ENCODE measurements around the gene NCAM1. TPM values are rescaled to one million over a fixed set of nuclear protein-coding genes. Genes with fewer than 3 reads are reported as not detected.

Gene NCAM1
- total and polyA plus RNA-seq, 2 experiments from 2014 or later: 0.76 to 1.6 TPM

DNA sequence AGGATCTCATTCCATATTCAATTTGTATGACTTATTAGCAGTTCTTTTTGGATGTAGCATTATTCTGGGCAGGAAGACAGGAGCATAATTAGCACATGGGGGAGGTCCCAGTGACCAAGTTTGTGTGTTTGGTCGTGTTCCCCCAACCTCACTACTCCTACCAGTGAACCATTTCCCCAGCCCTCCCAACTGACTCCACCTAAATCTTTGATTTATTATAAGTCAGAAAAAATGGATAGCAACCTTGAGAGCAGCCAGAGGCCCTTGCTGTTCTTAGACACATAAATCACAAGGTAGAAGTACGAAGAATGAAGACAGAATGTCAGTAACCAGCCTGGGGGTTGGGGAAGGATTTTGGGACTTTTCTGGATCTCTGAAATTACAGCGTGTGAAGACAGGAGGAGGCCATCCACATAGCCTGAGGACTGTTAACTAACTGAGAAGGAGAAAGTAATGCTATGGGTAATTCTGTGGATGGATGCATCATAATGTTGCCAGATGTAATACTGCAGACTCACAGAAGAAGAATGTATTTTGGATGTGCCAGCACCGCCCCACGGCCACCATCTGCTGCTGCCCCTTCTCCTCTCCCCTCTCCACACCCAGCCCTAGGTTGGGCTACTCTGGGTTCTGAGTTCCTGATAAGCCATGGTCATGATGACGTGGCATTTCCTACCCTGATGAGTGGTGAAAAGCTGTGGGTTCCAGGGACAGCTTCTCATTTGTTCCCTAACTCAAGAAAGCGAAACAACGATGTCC is 228.9 kb downstream of the NCAM1 start:
- no peak overlapping the region for H3K27ac Mint-ChIP-seq
- H3K27me3 Mint-ChIP-seq (ENCODE audit: insufficient read depth, low read depth, poor library complexity): peaks cover 3% of the 10 kb centered on the region
- no peaks in the 10 kb centered on the region for H3K36me3 ChIP-seq (ENCODE audit: insufficient read depth)
- H3K36me3 Mint-ChIP-seq (ENCODE audit: low read depth): no peaks in the 10 kb centered on the region
- H3K9me2 ChIP-seq (ENCODE audit: insufficient read depth): no peaks in the 10 kb centered on the region
- H3K27me3 ChIP-seq (ENCODE audit: insufficient read depth): no peaks in the 10 kb centered on the region
- ATAC-seq: no peak
- H3K27ac ChIP-seq (ENCODE audit: low read depth): no peak overlapping the region
- H4K20me1 ChIP-seq (replicated peaks; ENCODE audit: insufficient read depth): no peaks in the 10 kb centered on the region
- no peak overlapping the region for H3K4me3 Mint-ChIP-seq
- H3K4me1 ChIP-seq (ENCODE audit: insufficient read depth): peaks cover 10% of the 10 kb centered on the region; the same call in 1 of the 2 replicates
- DNase-seq (ENCODE audit: low spot score): no peak
- no peak overlapping the region for H3K4me3 ChIP-seq
- no peaks in the 10 kb centered on the region for H3K79me2 ChIP-seq (replicated peaks; ENCODE audit: insufficient read depth)
- TF ChIP-seq NANOG (IDR thresholded peaks at IDR 0.05; ENCODE audit: borderline replicate concordance) (no peak), ZNF331 (CRISPR knock-in tag; IDR thresholded peaks at IDR 0.05; ENCODE audit: low read depth) (no peak), STAT1 (IDR thresholded peaks at IDR 0.05; ENCODE audit: unreplicated experiment) (no peak), CREB1 (CRISPR knock-in tag; IDR thresholded peaks at IDR 0.05; ENCODE audit: low read depth) (no peak), JUNB (IDR thresholded peaks at IDR 0.05; ENCODE audit: unreplicated experiment) (no peak), POLR2AphosphoS5 (IDR thresholded peaks at IDR 0.05; ENCODE audit: low read depth) (no peak), EZH2phosphoT487 (IDR thresholded peaks at IDR 0.05; ENCODE audit: unreplicated experiment) (no peak), ZNF114 (CRISPR knock-in tag; IDR thresholded peaks at IDR 0.05) (no peak), EZH2 (IDR thresholded peaks at IDR 0.05; ENCODE audit: low read depth, unreplicated experiment) (no peak)
- TF ChIP-seq, protein P1, sequence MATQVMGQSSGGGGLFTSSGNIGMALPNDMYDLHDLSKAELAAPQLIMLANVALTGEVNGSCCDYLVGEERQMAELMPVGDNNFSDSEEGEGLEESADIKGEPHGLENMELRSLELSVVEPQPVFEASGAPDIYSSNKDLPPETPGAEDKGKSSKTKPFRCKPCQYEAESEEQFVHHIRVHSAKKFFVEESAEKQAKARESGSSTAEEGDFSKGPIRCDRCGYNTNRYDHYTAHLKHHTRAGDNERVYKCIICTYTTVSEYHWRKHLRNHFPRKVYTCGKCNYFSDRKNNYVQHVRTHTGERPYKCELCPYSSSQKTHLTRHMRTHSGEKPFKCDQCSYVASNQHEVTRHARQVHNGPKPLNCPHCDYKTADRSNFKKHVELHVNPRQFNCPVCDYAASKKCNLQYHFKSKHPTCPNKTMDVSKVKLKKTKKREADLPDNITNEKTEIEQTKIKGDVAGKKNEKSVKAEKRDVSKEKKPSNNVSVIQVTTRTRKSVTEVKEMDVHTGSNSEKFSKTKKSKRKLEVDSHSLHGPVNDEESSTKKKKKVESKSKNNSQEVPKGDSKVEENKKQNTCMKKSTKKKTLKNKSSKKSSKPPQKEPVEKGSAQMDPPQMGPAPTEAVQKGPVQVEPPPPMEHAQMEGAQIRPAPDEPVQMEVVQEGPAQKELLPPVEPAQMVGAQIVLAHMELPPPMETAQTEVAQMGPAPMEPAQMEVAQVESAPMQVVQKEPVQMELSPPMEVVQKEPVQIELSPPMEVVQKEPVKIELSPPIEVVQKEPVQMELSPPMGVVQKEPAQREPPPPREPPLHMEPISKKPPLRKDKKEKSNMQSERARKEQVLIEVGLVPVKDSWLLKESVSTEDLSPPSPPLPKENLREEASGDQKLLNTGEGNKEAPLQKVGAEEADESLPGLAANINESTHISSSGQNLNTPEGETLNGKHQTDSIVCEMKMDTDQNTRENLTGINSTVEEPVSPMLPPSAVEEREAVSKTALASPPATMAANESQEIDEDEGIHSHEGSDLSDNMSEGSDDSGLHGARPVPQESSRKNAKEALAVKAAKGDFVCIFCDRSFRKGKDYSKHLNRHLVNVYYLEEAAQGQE (IDR thresholded peaks at IDR 0.05; ENCODE audit: unreplicated experiment): no peak
- TF ChIP-seq, protein P2, sequence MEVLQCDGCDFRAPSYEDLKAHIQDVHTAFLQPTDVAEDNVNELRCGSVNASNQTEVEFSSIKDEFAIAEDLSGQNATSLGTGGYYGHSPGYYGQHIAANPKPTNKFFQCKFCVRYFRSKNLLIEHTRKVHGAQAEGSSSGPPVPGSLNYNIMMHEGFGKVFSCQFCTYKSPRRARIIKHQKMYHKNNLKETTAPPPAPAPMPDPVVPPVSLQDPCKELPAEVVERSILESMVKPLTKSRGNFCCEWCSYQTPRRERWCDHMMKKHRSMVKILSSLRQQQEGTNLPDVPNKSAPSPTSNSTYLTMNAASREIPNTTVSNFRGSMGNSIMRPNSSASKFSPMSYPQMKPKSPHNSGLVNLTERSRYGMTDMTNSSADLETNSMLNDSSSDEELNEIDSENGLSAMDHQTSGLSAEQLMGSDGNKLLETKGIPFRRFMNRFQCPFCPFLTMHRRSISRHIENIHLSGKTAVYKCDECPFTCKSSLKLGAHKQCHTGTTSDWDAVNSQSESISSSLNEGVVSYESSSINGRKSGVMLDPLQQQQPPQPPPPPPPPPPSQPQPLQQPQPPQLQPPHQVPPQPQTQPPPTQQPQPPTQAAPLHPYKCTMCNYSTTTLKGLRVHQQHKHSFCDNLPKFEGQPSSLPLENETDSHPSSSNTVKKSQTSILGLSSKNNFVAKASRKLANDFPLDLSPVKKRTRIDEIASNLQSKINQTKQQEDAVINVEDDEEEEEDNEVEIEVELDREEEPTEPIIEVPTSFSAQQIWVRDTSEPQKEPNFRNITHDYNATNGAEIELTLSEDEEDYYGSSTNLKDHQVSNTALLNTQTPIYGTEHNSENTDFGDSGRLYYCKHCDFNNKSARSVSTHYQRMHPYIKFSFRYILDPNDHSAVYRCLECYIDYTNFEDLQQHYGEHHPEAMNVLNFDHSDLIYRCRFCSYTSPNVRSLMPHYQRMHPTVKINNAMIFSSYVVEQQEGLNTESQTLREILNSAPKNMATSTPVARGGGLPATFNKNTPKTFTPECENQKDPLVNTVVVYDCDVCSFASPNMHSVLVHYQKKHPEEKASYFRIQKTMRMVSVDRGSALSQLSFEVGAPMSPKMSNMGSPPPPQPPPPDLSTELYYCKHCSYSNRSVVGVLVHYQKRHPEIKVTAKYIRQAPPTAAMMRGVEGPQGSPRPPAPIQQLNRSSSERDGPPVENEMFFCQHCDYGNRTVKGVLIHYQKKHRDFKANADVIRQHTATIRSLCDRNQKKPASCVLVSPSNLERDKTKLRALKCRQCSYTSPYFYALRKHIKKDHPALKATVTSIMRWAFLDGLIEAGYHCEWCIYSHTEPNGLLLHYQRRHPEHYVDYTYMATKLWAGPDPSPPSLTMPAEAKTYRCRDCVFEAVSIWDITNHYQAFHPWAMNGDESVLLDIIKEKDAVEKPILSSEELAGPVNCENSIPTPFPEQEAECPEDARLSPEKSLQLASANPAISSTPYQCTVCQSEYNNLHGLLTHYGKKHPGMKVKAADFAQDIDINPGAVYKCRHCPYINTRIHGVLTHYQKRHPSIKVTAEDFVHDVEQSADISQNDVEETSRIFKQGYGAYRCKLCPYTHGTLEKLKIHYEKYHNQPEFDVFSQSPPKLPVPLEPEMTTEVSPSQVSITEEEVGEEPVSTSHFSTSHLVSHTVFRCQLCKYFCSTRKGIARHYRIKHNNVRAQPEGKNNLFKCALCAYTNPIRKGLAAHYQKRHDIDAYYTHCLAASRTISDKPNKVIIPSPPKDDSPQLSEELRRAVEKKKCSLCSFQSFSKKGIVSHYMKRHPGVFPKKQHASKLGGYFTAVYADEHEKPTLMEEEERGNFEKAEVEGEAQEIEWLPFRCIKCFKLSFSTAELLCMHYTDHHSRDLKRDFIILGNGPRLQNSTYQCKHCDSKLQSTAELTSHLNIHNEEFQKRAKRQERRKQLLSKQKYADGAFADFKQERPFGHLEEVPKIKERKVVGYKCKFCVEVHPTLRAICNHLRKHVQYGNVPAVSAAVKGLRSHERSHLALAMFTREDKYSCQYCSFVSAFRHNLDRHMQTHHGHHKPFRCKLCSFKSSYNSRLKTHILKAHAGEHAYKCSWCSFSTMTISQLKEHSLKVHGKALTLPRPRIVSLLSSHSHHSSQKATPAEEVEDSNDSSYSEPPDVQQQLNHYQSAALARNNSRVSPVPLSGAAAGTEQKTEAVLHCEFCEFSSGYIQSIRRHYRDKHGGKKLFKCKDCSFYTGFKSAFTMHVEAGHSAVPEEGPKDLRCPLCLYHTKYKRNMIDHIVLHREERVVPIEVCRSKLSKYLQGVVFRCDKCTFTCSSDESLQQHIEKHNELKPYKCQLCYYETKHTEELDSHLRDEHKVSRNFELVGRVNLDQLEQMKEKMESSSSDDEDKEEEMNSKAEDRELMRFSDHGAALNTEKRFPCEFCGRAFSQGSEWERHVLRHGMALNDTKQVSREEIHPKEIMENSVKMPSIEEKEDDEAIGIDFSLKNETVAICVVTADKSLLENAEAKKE (CRISPR knock-in tag; IDR thresholded peaks at IDR 0.05): no peak
- TF ChIP-seq, protein P3, sequence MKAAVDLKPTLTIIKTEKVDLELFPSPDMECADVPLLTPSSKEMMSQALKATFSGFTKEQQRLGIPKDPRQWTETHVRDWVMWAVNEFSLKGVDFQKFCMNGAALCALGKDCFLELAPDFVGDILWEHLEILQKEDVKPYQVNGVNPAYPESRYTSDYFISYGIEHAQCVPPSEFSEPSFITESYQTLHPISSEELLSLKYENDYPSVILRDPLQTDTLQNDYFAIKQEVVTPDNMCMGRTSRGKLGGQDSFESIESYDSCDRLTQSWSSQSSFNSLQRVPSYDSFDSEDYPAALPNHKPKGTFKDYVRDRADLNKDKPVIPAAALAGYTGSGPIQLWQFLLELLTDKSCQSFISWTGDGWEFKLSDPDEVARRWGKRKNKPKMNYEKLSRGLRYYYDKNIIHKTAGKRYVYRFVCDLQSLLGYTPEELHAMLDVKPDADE (IDR thresholded peaks at IDR 0.05): no peak
- TF ChIP-seq, protein P4, sequence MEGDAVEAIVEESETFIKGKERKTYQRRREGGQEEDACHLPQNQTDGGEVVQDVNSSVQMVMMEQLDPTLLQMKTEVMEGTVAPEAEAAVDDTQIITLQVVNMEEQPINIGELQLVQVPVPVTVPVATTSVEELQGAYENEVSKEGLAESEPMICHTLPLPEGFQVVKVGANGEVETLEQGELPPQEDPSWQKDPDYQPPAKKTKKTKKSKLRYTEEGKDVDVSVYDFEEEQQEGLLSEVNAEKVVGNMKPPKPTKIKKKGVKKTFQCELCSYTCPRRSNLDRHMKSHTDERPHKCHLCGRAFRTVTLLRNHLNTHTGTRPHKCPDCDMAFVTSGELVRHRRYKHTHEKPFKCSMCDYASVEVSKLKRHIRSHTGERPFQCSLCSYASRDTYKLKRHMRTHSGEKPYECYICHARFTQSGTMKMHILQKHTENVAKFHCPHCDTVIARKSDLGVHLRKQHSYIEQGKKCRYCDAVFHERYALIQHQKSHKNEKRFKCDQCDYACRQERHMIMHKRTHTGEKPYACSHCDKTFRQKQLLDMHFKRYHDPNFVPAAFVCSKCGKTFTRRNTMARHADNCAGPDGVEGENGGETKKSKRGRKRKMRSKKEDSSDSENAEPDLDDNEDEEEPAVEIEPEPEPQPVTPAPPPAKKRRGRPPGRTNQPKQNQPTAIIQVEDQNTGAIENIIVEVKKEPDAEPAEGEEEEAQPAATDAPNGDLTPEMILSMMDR (conservative IDR thresholded peaks at IDR 0.05; ENCODE audit: low read depth in 2 of 2): no peak
- H3K4me2 ChIP-seq: no peak overlapping the region
- peaks cover 9% of the 10 kb centered on the region for H3K4me1 Mint-ChIP-seq
- no peaks in the 10 kb centered on the region; the same call in 2 of the 3 replicates for H3K9me3 Mint-ChIP-seq
- no peak overlapping the region for H2AFZ ChIP-seq
- no peaks in the 10 kb centered on the region for H3F3A ChIP-seq (replicated peaks; ENCODE audit: low read depth)
